ENCODE results near the gene PITX2.

PITX2 gene

DNA sequence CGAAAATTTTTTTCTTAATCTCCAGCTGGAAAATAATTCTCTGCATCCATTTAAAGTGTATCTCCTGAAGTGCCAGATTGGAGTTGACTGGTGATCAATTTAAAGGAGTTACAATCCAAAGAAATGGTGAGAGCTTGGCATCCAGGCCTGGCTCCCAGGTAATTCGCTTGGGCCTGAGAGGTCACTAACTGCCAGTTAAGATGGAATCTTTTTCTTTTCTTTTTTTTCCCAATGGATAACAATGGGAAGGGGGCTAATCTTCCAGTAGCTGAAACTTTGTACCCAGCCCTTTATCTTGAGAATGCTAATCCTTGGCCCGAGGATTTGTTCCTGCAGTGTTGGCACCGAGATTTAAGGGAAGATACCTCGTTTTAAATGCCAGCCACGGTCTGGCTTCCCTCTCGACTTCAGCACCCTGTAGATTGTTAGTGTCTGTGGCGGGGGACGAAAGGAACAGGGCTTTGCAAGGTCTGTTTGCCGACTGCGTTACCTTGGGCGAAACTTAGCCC is 13.3 kb upstream of the PITX2 start:
- DNase-seq: no peak

- no peak for DNase-seq
Observed at GRCh38 chr4:110635163-110635865, 12.4 kb upstream of the PITX2 start.

DNA sequence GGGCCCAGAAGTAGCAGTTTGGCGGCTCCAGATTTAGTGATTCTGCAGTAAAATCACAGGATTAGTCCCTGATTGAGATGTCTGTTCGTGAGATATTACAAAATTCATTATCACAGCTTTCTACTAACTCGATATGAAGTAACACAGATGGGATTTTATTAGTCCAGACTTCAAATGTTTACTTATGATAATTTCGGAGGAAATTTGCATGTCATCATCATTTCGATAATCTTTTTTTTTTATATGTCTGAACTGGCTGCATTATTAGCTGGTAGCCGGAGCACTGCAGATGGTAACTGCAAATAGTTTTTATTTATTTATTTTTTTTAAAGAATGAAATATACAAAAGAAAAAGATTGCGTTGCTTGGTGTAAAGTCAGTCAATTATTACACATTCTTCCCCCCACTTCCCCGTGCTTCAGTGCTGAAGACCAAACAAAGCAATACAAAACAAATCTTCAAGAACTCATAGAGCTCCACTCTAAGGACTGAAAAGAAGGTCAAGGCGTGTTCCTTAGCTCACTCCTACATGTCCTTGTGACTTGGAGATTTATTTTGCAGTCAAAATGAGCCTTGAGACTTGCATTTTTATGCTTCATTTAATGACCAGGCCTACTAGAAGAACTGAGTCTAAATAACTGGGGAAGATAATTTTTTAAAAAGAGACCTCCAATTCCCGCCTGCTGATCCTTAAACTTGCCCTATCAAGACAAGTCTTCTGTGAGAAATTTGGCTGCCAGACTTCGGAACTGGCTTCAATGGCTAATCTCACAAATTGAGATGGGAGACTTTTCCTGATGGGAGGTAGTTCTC is 11.7 kb upstream of the PITX2 start:
- peak; percentile 32 to 34 for DNase-seq

GRCh38 chr4:110633358-110634341 is 10.8 kb upstream of the PITX2 start:
- DNase-seq: no peak

GRCh38 chr4:110632506-110633357 is 9.9 kb upstream of the PITX2 start:
- DNase-seq: no peak

- peak; percentile 80 to 90 for DNase-seq
Observed at GRCh38 chr4:110631584-110632505, 9.0 kb upstream of the PITX2 start.

DNA sequence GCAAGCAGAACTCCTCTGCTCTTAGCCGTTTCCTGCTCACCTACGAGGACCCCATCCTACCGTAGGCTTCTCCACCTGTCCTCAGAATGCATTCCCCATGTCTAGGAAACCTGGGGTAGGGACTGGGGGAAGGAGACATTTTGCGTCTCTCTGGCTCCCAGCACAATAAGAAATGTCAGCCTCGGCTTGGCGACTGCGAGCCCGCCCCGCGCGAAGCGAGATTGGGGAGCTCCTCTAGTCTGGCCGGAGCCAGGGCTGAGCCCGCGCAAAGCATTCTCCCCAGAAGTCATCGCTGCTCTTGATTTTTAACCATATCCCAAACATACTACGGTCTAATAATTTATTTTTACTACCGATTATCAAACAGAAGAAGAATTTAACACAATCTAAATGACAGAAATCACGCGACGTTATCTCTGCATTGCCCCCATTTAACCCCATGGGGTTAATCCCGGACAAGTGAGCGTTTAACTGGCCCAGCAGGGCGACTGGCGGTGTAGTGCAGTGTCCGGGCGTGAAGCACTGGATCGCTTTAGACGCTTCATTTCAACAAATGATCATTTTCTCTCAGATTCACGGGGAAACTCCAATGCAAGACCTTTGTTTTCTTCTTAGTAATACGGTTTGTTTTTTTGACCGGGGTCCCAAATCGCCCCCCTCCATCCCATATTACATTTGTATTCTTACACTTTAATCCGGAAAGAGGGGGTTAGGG is 8.0 kb upstream of the PITX2 start:
- DNase-seq: no peak

DNA sequence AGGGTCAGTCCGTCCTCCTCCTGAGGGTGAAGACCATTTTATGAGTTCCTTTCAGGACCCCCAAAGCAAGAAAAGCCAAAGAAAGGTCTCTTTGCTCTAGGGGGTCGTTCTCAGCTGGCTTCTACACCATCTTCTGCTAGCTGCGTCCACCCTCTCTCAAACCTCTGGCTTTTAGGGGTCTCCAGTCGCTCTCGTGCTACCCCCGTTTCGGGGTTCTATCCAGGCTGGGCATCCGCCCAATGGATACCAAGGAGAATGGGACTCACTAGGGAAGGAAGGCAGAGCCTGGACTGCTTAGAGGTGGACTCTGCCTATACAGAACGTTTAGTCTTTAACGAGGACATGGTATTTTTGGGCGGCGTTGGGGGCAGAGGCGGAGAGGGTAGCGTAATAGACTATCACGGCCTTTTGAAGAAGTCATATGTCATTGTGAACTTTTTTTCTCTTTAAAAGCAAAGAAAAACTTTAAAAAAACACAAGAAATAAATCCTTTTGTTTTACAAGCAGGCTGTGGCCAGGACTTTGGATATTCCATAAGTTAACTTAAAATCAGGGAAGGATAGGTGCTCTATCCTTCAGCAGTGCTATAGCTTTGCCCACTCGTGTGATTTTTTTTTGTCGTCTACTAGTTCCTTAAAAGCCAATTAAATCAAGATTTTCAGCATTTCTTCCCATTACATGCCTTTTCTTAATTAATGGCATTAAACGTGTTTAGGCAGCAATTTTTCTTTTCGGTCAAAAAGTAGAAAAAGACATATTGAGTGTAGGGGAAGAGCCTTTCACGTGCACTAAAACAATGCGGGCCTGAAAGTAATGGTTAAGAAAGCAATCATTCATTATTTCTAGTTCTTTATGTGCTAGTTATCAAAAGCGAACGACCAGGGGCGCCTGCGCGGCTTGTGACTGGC is 7.2 kb upstream of the PITX2 start:
- DNase-seq: no peak

DNA sequence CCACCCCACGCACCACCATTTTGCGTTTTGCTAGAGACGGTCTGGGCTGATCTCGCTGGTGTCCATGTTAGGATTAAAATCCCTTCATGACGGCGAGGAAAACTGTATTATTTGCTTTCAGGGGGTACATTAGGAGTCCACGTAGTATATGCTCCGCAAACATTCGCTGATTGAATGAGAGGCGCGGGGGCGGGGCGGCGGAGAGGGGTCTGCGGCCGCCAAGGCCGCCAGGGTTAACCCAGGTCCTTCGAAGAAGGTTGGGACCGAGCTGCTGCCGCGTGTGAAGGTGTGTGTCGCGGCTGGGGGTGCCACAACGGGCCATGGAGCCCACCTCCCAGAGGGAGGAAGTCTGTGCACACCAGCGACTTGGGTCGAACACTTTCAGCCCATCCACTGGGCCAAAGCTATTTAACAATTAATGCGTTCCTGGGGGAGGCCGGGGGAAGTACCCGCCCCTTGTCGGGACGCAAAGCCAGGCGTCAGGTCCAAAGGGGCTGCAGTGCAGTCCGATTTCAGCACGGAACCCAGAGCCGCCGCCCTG is 6.4 kb upstream of the PITX2 start:
- no peak for DNase-seq

- DNase-seq: no peak
Observed at GRCh38 chr4:110628663-110629213, 5.9 kb upstream of the PITX2 start.

DNA sequence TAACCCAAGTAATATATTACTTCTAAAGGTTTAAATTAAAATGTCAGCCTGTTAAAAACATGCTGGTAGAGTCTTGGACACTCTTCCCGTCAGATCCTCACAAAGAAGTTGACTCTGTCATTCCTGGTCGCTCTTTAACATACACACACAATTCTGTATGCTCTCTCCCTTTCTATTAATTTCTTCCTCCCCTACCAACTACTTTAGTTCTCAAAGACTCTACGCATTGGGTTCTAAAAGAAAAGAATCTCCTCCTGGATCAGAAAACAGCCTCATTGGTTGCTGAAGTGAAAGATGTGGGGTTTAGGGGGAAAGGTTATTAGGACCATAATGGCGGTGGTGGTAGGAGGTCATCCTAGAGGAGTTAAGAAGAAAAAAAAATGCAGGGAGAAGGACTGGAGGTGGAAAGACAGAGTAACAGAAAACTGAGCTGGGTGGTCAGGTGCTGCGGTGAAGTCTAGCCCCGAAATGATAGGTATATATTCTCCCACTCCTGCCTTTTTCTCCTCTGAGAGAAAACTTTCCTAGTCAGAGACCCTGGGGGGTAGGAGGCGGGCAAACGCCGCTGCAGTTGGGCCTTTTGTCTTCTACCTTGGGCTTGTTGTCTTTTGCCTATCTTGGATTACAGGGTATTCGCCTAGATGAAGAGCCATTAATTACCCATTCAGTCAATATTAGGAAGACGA is 5.2 kb upstream of the PITX2 start:
- DNase-seq: no peak

DNA sequence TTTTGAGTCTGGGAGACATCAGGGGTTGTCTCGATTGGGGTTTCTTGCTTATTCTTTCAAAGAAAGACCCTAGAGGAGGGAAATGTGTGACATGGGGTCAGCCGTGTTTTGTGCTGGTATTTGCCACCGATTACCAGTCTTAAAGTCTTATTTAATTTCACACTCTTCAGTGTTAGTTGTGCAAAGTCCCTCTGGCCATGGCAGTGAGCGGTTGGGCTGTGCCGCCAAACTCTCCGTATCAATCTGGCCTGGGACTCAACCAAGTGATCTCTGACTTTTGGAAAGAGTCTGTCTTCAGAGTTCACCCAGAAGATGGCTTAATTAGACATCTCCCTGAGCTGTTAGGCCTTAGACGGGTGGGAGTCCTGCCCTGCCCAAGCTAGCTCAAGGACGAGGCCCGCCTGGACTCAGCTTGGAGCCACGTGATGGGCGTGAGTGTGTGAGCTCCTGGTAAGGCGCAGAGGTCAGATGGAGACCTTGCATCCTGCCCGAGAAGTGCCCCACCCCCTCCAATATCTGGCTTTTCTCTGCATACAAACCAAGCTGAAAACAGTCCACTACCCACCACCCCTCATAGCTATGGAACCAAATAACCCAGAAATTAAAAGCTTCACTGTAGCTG is 3.8 kb upstream of the PITX2 start:
- DNase-seq: no peak

DNA sequence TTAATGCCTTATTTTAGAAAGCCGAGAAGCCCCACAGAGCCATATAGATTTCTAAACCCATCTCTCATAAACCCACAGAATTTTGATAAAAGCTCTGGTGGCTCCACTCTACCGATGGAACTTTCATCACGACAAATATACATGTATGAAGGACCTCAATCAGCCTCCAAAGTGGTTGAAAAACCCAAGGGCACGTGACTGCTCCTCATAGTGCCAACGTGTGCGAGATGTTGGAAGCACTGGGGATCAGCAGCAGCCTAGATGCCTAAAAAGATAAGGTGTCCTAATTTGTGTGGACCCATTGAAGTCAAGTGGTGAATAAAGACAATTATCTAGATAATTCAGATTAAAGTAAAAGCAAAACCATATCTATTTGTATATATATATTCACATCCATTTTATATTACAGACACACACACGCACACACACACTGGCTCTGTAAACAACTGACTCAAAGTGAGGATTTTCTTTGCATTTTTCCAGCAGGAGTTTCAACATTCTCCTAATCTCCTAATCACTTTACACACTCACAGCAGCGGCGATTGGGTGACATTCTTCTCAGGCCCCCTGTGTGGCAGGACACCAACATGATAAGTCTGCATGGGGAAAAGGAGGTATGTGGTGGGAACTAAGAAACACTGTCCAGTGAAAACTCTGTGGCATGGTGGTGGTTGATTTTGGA is 2.8 kb upstream of the PITX2 start:
- no peak for DNase-seq

- DNase-seq: no peak
Observed at GRCh38 chr4:110624904-110625494, 2.1 kb upstream of the PITX2 start.

DNA sequence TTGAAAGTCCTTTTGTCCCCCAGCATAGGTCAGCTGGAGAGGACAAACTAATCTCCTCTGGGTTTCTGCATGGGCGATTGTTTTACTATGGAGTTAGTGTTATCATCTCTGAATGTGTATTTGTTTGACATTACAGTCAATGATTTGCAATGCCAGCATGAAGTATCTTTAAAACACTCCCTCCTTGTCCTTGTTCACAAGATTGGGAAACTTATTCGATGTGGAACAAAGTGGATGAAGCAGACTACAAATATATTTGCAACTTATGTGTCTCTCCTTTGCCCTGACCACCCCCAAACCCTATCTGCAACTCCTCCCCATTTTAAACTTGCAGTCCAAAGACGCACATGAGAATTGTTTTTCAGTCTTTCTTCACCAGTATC is 1.5 kb upstream of the PITX2 start:
- no peak for DNase-seq

GRCh38 chr4:110623718-110624397 is 981 bp upstream of the PITX2 start:
- DNase-seq: no peak

All from NCI-H526 (cell line).